Measurements from ENCODE around the gene CDH4. TPM values are rescaled to one million over a fixed set of nuclear protein-coding genes. Genes with fewer than 3 reads are reported as not detected.

CDH4 gene
- polyA plus RNA-seq, 1 donor from 2014 or later: not detected

DNA sequence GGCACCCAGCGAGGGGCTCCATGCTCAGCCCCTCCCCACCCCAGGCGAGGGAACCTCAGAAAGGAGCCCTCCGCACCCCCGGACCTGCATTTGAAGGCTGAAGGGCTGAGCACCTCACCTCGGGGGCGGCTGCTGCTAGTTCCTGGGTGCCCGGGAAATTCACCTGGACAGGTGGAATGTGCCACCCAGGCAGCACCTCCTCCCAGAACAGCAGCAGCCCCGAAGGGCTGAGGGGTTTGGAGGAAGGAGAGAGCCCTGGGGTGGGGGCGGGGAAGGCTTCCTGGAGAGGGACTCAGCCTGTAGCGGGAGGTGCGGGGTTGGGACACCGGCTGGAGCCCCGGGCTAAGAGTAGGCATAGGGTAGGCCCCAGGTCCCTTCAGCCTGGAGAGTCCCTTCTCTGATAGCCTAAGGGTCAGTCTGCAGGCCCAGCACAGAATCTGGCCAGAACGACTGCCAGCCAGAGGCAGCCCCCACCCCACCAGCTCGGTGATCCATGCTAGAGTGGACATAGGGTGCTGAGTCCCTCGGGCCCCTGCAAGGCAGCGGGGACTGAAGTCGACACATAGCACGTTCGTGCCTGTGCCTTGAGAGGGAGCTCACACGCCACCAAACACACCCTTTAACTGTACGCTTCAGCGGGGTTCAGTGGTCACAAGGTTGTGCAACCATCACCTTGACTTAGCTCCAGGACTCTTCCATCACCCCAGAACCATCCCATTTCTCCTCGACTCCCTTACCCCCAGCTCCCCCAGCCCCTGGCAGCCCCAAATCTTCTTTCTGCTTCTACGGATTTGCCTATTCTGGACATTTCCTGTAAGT, 632.7 kb downstream of the CDH4 start:
- Mint-ChIP-seq H3K36me3 (no peaks in the 10 kb centered on the region), H3K27me3 (peaks cover 10% of the 10 kb centered on the region), H3K27ac (no peak overlapping the region), H3K4me1 (peaks cover 0 to 3% (median 3%) of the 10 kb centered on the region in 3 donors), H3K4me3 (no peak overlapping the region), H3K9me3 (peaks cover 0 to 1% (median 0%) of the 10 kb centered on the region in 3 donors)

DNA sequence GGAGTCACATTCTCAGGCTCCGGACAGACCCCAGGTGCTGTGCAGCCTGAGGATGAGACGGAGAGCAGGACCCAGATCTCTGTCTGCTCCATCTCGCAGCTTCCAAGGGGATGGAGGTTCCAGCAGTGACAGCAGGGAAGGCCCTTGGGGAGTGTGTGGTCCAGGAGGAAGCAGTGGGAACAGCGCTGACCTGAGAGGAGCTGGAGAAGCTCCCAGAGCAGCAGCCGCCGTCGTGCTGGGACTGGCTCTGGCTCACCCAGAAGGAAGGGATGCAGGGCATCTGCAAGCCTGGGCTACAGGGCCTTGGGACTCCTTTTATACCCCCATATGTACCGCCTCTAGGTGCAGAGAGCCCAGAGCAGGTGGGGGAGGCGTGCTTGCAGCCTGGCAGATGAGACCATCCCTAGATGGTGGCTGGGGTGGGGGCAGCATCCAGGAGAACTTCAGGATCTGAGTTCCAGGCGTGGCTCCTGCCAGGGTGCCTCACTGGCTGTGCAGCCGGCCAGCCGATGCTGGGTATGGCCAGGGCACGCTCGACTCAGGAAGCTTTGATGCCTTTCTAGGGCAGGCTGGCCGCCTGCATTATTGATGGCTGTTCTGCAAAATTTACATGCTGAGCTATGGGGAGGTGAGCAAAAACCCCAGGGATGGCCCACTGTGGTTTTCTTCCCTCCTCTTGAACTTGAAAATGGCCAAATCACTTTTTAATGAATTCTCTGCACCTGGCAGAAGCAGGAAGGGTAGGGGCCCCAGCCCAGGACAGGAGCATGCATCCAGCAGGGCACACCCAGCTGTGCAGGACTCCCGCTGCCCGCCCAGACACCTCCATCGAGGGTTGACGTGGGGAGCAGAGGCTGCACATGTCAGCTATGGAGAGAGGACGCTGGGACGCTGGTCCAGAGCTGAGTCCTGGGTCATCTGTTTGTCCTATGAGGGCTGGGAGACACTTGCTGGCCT, 634.0 kb downstream of the CDH4 start:
- Mint-ChIP-seq H3K4me1 (peaks cover 0 to 7% (median 3%) of the 10 kb centered on the region in 3 donors), H3K9me3 (peaks cover 0 to 4% (median 0%) of the 10 kb centered on the region in 3 donors), H3K36me3 (no peaks in the 10 kb centered on the region), H3K27me3 (peaks cover 10% of the 10 kb centered on the region), H3K27ac (no peak overlapping the region), H3K4me3 (no peak overlapping the region)

DNA sequence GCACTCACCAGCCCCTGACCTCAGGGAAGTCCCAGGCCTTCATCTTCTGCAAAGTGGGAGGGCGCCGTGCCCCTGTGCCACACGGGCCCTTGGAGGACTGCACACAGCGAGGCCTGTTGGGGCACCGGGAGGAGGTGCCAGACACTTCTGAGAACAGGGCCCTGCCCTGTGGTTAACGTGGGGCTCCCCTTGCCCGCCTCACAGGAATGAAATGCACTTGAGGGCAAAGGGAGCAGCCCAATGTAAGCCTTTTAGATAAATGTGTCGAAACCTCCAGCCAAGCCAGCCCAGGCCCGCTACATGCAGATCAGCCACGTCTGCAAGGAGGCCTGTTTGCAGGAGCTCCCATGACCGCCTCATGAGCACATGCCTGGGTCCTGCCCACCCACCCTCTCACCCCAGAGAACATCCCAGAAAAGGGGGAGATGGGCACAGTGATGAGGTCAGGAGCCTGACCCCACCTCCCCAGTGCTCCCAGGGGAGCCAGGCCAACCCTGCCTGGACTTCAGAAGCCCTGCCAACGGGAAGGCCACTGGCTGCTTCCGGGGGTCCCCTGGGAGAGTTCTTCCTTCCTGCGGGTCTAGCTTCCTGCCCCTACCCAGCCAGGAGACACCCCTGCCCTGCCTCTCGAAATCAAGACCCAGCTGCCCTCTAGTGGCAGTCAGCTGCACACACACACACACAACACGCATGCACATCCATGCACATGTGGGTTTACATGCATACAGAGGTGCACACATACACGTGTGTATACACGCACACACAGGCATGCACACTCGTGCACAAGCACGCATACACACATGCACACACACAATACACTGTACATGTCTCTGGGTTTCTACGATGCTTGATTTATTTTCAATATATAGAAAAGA, 634.9 kb downstream of the CDH4 start:
- Mint-ChIP-seq H3K4me3 (peak overlapping the region in 1 of 4 donors; percentile 14), H3K36me3 (no peaks in the 10 kb centered on the region), H3K9me3 (peaks cover 0 to 4% (median 1%) of the 10 kb centered on the region in 3 donors), H3K4me1 (peaks cover 0 to 7% (median 3%) of the 10 kb centered on the region in 3 donors), H3K27ac (no peak overlapping the region), H3K27me3 (peaks cover 10% of the 10 kb centered on the region)

GRCh38 chr20:61887596-61888093, 635.6 kb downstream of the CDH4 start:
- Mint-ChIP-seq H3K27ac (no peak overlapping the region), H3K36me3 (no peaks in the 10 kb centered on the region), H3K4me1 (peaks cover 0 to 7% (median 3%) of the 10 kb centered on the region in 3 donors), H3K4me3 (no peak overlapping the region), H3K27me3 (peaks cover 10% of the 10 kb centered on the region), H3K9me3 (peaks cover 0 to 3% (median 1%) of the 10 kb centered on the region in 3 donors)

DNA sequence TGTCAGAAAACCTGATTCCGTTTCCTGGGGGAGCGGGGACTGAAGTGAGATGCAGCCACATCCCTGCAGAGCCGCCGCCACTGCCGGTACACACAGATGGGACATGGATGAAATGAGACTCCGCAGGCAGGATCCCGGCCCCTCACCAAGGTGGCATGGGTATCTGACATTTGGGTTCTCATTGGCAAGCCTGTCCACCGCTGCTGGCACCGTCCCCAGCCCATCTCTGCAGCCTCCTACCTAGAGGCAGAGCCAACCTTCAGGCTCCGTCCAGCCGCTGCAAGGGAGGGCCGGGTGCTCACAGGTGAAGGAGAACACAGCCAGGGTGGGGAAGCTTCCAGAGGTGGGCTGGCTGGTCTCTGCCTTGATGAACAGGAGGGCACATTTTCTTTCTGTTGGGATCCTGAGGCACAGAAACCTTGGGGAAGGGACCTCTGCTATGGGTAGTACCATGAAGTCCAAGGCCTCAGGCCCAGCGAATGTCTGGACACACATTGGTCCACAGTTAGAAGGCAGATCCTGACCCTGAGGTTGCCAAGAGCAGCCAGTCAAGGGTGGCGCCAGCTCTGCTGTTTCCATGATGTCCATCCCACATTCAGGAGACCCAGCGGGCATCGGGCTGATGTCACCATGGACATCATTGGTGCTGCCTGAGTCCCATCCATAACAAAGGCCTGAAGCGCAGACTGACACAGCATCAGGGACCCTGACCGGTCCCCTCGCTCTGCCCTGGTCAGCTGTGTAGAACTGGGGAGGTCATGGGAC, 636.2 kb downstream of the CDH4 start:
- H3K27me3 Mint-ChIP-seq: peaks cover 5% of the 10 kb centered on the region
- peaks cover 0 to 7% (median 3%) of the 10 kb centered on the region in 3 donors for H3K4me1 Mint-ChIP-seq
- H3K9me3 Mint-ChIP-seq: peaks cover 0 to 3% (median 1%) of the 10 kb centered on the region in 3 donors
- no peak overlapping the region for H3K27ac Mint-ChIP-seq
- H3K36me3 Mint-ChIP-seq: no peaks in the 10 kb centered on the region
- no peak overlapping the region for H3K4me3 Mint-ChIP-seq

DNA sequence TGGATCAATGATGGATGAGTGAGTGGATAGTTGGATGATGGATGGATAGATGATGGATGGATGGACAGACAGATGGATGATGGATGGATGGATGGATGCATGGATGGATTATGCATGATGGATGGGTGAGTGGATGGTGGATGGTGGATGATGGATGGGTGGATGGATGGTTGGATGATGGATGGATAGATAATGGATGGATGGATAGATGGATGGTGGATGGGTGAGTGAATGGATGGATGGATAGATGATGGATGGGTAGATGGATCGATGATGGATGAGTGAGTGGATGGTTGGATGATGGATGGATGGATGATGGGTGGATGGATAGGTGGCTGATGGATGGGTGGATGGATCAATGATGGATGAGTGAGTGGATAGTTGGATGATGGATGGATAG, 637.6 kb downstream of the CDH4 start:
- H3K36me3 Mint-ChIP-seq: no peaks in the 10 kb centered on the region
- peaks cover 0 to 7% (median 3%) of the 10 kb centered on the region in 3 donors for H3K4me1 Mint-ChIP-seq
- H3K4me3 Mint-ChIP-seq: no peak overlapping the region
- H3K27me3 Mint-ChIP-seq: peaks cover 1% of the 10 kb centered on the region
- H3K9me3 Mint-ChIP-seq: peaks cover 0 to 3% (median 1%) of the 10 kb centered on the region in 3 donors
- H3K27ac Mint-ChIP-seq: no peak overlapping the region

- Mint-ChIP-seq H3K27me3 (peaks cover 1% of the 10 kb centered on the region), H3K27ac (no peak overlapping the region), H3K4me1 (peaks cover 0 to 7% (median 3%) of the 10 kb centered on the region in 3 donors), H3K9me3 (peaks cover 0 to 3% (median 1%) of the 10 kb centered on the region in 3 donors), H3K4me3 (no peak overlapping the region), H3K36me3 (no peaks in the 10 kb centered on the region)
Observed at GRCh38 chr20:61890210-61890609, 638.1 kb downstream of the CDH4 start.

- Mint-ChIP-seq H3K27me3 (peaks cover 1% of the 10 kb centered on the region), H3K36me3 (no peaks in the 10 kb centered on the region), H3K9me3 (peaks cover 0 to 3% (median 1%) of the 10 kb centered on the region in 3 donors), H3K27ac (no peak overlapping the region), H3K4me1 (peaks cover 0 to 7% (median 3%) of the 10 kb centered on the region in 3 donors), H3K4me3 (no peak overlapping the region)
Observed at GRCh38 chr20:61891476-61891875, 639.4 kb downstream of the CDH4 start.

DNA sequence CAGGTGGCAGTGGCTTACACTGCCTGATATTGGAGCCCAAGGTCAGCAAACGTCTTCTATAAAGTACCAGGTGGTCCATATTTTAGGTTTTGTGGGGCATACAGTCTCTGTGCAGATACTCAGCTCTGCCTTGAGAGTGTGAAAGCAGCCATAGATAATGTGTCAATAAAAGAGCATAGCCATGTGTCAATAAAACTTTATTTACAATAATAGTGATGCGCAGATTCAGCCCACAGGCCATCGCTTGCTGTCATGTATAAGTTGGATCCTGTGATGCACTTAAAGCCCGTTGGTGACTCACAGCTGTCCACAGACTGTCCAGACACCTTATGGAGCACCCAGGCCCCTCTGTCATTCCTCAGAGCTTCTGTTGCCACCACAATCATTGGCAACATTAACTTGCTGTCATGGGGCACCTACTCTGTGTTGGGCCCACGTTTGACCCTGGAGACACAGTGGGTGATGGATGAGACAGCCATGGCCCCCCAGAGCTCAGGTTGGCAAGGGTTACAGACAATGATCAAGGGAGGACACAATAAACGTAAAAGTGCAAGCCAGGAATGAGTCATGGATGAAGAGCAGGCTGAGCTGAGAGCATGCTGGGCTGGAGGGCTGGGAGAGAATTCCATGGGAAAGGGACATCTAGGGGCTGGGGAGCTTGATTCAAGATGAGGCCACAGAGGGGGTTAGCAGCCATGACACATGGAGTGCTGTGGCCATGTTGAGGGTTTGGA, 640.0 kb downstream of the CDH4 start:
- H3K36me3 Mint-ChIP-seq: no peaks in the 10 kb centered on the region
- peaks cover 0 to 3% (median 1%) of the 10 kb centered on the region in 3 donors for H3K9me3 Mint-ChIP-seq

DNA sequence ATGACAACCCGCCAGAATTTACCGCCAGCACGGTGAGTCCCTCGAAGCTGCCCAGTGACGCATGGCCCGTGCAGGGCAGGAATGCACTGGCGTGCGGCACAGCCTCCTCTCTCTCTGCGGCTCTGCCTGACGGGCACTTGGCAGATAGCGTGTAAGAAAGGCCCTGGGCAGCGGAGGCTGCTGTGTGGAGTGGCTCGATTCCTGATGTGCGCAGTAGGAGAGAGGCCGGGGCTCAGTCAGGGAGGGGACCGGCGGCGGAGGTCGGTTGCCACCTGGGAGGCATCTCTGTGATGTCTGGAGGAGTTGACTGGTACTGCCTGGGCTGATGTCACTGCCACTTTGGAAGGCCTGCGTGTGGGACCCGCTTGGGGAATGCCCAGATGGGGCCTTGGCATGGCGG, 643.0 kb downstream of the CDH4 start:
- Mint-ChIP-seq H3K36me3 (no peaks in the 10 kb centered on the region), H3K27ac (no peak overlapping the region), H3K9me3 (peaks cover 0 to 3% (median 1%) of the 10 kb centered on the region in 3 donors), H3K27me3 (peaks cover 5% of the 10 kb centered on the region), H3K4me3 (no peak overlapping the region), H3K4me1 (peaks cover 0 to 2% (median 0%) of the 10 kb centered on the region in 3 donors)

More for the DNA sequence above, 640.0 kb downstream of the CDH4 start:
- Mint-ChIP-seq H3K4me1 (peaks cover 0 to 6% (median 2%) of the 10 kb centered on the region in 3 donors), H3K4me3 (no peak overlapping the region), H3K27ac (no peak overlapping the region), H3K27me3 (peaks cover 1% of the 10 kb centered on the region)

DNA sequence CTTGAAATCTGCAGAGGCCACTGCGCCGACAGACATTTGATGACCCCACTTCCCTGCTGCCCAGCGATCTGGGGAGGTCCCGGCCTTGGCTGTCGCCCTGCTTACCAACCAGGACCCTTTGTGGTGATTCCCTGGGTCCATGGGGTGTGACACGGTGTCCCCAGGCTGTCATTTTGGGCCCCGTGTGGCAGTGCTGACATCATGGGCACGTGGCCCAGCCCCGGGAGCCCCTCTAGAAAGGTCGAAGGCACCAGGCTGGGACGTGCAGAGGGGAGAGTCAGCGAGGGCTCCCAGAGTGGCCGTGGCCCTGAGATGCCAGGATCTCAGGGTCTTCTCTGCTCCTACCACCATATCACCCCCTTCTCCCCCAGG, 643.6 kb downstream of the CDH4 start:
- Mint-ChIP-seq H3K4me1 (no peaks in the 10 kb centered on the region), H3K9me3 (peaks cover 0 to 1% (median 0%) of the 10 kb centered on the region in 3 donors), H3K4me3 (no peak overlapping the region), H3K27ac (no peak overlapping the region), H3K36me3 (no peaks in the 10 kb centered on the region), H3K27me3 (peaks cover 5% of the 10 kb centered on the region)

DNA sequence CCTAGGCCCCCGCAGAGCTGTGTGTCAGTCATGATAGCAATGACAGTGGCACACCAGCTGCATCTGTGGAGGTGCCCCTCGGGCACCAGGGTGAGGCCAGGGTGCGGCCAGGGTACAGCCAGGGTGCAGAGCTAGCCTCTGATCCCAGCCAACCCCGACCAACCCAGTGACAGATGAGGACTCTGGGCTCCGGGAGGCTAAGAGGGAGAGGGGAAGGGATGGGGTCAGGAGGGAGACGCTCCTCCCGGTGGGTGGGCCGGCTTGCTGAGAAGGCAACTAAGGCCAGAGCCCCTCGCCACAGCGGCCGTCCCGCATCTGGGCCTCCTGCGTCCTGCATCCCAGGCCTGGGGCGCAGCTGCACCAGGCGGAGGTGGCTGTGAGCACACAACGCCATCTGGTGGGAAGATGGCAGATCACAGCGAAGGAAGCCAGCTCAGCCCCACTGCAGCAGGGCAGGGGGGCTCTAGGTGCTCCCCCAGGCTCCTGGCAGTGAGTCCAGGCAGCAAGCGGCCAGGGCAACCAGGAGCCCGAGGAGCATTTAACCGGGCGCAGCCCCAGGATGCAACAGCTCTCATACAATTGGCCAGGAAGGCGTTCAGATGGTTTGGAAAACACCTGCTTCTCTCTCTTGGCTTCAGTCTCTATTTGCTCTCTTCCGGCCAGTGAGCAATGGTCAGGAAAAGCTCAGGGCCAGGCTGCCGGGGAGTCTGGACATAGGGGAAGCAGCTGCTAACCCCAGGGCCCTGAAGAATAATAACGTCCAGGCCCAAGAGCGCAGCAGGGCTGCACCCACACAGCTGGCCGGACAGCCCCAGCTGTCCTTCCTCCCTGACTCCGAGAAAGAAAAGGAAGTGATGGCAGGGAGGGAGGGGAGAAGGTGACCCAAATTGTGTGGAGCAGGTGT, 644.2 kb downstream of the CDH4 start:
- Mint-ChIP-seq H3K27me3 (peaks cover 5% of the 10 kb centered on the region), H3K4me1 (no peaks in the 10 kb centered on the region), H3K9me3 (peaks cover 0 to 1% (median 0%) of the 10 kb centered on the region in 3 donors), H3K36me3 (no peaks in the 10 kb centered on the region), H3K27ac (no peak overlapping the region), H3K4me3 (no peak overlapping the region)
